SK-N-SH (cell line): Measurements from ENCODE around the gene RBM47.
"Not testable (repeated sequence)": the region's sequence is repeated elsewhere in the genome, so short reads cannot be mapped to it uniquely, and the experiment has no call there.

Experiments used
- EP300 ChIP-seq, 2 experiments: IDR thresholded peaks; 2 replicates each; pipeline versions ENCODE4 v1.4.0 to v1.6.1; 2012; ENCODE audit warnings: borderline replicate concordance in 1 of 2, low read depth in 1 of 2, low read length in 1 of 2
- FOSL2 ChIP-seq: IDR thresholded peaks from 2 replicates; pipeline ENCODE4 v1.4.0; 2012; ENCODE audit warnings: low read depth, mild to moderate bottlenecking, moderate library complexity, borderline replicate concordance
- FOXJ3 ChIP-seq: sonication (generic); formaldehyde crosslinking; IDR thresholded peaks from 2 replicates; pipeline ENCODE4 v1.5.1; 2020; ENCODE audit warnings: mild to moderate bottlenecking, missing genetic modification reagents
- FOXM1 ChIP-seq: IDR thresholded peaks from 2 replicates; pipeline ENCODE4 v1.4.0; 2012; ENCODE audit warnings: low read depth, mild to moderate bottlenecking
- GABPA ChIP-seq: IDR thresholded peaks from 2 replicates; pipeline ENCODE4 v1.4.0; 2012; ENCODE audit warnings: low read depth, mild to moderate bottlenecking
- NFIC ChIP-seq: IDR thresholded peaks from 2 replicates; pipeline ENCODE4 v1.4.0; 2012; ENCODE audit warnings: borderline replicate concordance
- POLR2AphosphoS5 ChIP-seq: IDR thresholded peaks from 2 replicates; pipeline ENCODE4 v1.6.1; 2012; ENCODE audit warnings: low read depth, low read length
- RFX5 ChIP-seq: IDR thresholded peaks from 2 replicates; pipeline ENCODE4 v1.6.1; 2012; ENCODE audit warnings: mild to moderate bottlenecking, improper control_type of control experiment, low read length
- SIN3A ChIP-seq: IDR thresholded peaks from 2 replicates; pipeline ENCODE4 v1.6.1; 2012; ENCODE audit warnings: low read depth, mild to moderate bottlenecking, low read length, moderate library complexity, borderline replicate concordance
- YY1 ChIP-seq: IDR thresholded peaks from 2 replicates; pipeline ENCODE4 v1.4.0; 2012; ENCODE audit warnings: low read depth, mild to moderate bottlenecking
- TF ChIP-seq, protein P1 (sequence below): IDR thresholded peaks from 2 replicates; pipeline ENCODE4 v1.4.0; 2012; ENCODE audit warnings: low read depth
- TF ChIP-seq, protein P2 (sequence below): fragments of 200-600 bp; sonication (generic); IDR thresholded peaks from 2 replicates; pipeline ENCODE4 v1.6.1; 2017; ENCODE audit warnings: antibody characterized with exemption, mild to moderate bottlenecking, moderate library complexity
- TF ChIP-seq, protein P3 (sequence below): fragments of 150-350 bp; IDR thresholded peaks from 2 replicates; pipeline ENCODE4 v1.6.1; 2017; ENCODE audit warnings: antibody characterized with exemption, low read length, low read depth, borderline replicate concordance
- TF ChIP-seq, protein P4 (sequence below): IDR thresholded peaks from 2 replicates; pipeline ENCODE4 v1.6.1; 2012; ENCODE audit warnings: mild to moderate bottlenecking, low read depth, low read length, moderate library complexity

DNA sequence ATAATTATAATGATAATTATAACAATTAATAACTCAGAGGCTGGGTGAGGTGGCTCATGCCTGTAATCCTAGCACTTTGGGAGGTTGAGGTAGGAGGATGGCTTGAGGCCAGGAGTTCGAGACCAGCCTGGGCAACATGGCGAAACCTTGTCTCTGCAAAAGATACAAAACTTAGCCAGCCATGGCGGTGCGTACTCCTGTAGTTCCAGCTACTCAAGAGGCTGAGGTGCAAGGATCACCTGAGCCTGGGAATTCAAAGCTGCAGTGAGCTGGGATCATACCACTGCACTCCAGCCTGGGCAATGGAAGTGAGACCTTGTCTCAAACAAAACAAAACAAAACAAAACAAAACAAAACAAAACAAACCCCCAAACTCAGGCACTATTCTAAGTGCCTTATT lies 201.8 kb downstream of the RBM47 start:
- TF ChIP-seq, protein P1, sequence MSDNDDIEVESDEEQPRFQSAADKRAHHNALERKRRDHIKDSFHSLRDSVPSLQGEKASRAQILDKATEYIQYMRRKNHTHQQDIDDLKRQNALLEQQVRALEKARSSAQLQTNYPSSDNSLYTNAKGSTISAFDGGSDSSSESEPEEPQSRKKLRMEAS: not testable (repeated sequence)
- TF ChIP-seq FOXJ3 (CRISPR knock-in tag); EP300 (IDR thresholded peaks at IDR 0.05; ENCODE audit: borderline replicate concordance in 1 of 2, low read depth in 1 of 2, low read length in 1 of 2); FOXM1; YY1; POLR2AphosphoS5; SIN3A; FOSL2; NFIC; RFX5; GABPA: not testable (repeated sequence)
- TF ChIP-seq, protein P2, sequence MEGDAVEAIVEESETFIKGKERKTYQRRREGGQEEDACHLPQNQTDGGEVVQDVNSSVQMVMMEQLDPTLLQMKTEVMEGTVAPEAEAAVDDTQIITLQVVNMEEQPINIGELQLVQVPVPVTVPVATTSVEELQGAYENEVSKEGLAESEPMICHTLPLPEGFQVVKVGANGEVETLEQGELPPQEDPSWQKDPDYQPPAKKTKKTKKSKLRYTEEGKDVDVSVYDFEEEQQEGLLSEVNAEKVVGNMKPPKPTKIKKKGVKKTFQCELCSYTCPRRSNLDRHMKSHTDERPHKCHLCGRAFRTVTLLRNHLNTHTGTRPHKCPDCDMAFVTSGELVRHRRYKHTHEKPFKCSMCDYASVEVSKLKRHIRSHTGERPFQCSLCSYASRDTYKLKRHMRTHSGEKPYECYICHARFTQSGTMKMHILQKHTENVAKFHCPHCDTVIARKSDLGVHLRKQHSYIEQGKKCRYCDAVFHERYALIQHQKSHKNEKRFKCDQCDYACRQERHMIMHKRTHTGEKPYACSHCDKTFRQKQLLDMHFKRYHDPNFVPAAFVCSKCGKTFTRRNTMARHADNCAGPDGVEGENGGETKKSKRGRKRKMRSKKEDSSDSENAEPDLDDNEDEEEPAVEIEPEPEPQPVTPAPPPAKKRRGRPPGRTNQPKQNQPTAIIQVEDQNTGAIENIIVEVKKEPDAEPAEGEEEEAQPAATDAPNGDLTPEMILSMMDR: not testable (repeated sequence)
- TF ChIP-seq, protein P3, sequence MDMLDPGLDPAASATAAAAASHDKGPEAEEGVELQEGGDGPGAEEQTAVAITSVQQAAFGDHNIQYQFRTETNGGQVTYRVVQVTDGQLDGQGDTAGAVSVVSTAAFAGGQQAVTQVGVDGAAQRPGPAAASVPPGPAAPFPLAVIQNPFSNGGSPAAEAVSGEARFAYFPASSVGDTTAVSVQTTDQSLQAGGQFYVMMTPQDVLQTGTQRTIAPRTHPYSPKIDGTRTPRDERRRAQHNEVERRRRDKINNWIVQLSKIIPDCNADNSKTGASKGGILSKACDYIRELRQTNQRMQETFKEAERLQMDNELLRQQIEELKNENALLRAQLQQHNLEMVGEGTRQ: not testable (repeated sequence)
- TF ChIP-seq, protein P4, sequence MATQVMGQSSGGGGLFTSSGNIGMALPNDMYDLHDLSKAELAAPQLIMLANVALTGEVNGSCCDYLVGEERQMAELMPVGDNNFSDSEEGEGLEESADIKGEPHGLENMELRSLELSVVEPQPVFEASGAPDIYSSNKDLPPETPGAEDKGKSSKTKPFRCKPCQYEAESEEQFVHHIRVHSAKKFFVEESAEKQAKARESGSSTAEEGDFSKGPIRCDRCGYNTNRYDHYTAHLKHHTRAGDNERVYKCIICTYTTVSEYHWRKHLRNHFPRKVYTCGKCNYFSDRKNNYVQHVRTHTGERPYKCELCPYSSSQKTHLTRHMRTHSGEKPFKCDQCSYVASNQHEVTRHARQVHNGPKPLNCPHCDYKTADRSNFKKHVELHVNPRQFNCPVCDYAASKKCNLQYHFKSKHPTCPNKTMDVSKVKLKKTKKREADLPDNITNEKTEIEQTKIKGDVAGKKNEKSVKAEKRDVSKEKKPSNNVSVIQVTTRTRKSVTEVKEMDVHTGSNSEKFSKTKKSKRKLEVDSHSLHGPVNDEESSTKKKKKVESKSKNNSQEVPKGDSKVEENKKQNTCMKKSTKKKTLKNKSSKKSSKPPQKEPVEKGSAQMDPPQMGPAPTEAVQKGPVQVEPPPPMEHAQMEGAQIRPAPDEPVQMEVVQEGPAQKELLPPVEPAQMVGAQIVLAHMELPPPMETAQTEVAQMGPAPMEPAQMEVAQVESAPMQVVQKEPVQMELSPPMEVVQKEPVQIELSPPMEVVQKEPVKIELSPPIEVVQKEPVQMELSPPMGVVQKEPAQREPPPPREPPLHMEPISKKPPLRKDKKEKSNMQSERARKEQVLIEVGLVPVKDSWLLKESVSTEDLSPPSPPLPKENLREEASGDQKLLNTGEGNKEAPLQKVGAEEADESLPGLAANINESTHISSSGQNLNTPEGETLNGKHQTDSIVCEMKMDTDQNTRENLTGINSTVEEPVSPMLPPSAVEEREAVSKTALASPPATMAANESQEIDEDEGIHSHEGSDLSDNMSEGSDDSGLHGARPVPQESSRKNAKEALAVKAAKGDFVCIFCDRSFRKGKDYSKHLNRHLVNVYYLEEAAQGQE: not testable (repeated sequence)
